KOPT-K1 (cell line): ENCODE data around the gene TNFAIP1.
"Not testable (repeated sequence)": the region's sequence is repeated elsewhere in the genome, so short reads cannot be mapped to it uniquely, and the experiment has no call there.

Source experiments
- H3K27ac ChIP-seq: fragments of 200-600 bp; sonication (generic); 2 replicates; pipeline ENCODE4 v1.5.1; 2016; ENCODE audit warnings: antibody characterized with exemption, mild to moderate bottlenecking, low read depth, low read length; ENCODE audit not compliant: poor library complexity, severe bottlenecking
- H3K36me3 ChIP-seq: fragments of 200-600 bp; sonication (generic); 2 replicates; pipeline ENCODE4 v1.5.1; 2017; ENCODE audit warnings: antibody characterized with exemption, mild to moderate bottlenecking, low read length, moderate library complexity; ENCODE audit not compliant: insufficient read depth
- H3K9me3 ChIP-seq: fragments of 200-600 bp; sonication (generic); 2 replicates; pipeline ENCODE4 v1.5.1; 2017; ENCODE audit warnings: antibody characterized with exemption, low read length, mild to moderate bottlenecking; ENCODE audit not compliant: insufficient read depth, poor library complexity, severe bottlenecking

Gene TNFAIP1

DNA sequence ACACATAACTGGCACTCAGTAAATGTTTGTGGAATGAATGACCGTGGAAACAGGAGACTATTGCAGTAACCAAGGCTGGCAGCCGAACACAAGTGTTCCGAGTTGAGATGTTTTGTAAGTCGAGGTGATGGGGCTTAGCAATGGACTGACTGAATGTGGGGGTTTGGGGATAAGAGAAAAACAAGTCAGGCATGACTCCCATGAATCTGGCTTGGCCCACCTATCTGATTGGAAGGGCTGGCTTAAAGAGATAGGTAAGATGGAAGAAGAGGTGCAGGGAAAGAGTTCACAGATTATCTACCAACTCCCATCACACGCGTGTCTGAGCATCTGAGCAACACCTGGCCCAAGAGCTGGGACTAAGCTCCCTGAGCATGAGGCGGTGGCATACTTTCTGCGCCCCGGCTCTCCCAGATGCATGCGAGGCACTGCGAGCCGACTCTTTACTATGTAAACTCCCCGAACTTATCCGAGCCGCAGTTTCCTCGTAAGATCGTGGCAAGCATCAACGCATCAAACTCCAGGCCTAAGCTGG is 828 bp upstream of the TNFAIP1 start:
- Histone ChIP-seq H3K36me3 (peaks cover 16% of the 10 kb centered on the region; the same call in 1 of the 2 replicates), H3K9me3 (no peaks in the 10 kb centered on the region), H3K27ac (peak overlapping the region; percentile 30)

- Histone ChIP-seq H3K27ac (peak overlapping the region; percentile 57), H3K9me3 (no peaks in the 10 kb centered on the region), H3K36me3 (peaks cover 10% of the 10 kb centered on the region)
Measured at GRCh38 chr17:28335959-28336871, 654 bp downstream of the TNFAIP1 start.

GRCh38 chr17:28338056-28338768 is 2.7 kb downstream of the TNFAIP1 start:
- H3K36me3 ChIP-seq: peaks cover 22% of the 10 kb centered on the region
- no peak overlapping the region for H3K27ac ChIP-seq

GRCh38 chr17:28338769-28339212 is 3.2 kb downstream of the TNFAIP1 start:
- not testable (repeated sequence) for H3K9me3 ChIP-seq, H3K27ac ChIP-seq
- H3K36me3 ChIP-seq: peaks cover 22% of the 10 kb centered on the region

More at GRCh38 chr17:28338056-28338768, 2.7 kb downstream of the TNFAIP1 start:
- no peaks in the 10 kb centered on the region for H3K9me3 ChIP-seq

DNA sequence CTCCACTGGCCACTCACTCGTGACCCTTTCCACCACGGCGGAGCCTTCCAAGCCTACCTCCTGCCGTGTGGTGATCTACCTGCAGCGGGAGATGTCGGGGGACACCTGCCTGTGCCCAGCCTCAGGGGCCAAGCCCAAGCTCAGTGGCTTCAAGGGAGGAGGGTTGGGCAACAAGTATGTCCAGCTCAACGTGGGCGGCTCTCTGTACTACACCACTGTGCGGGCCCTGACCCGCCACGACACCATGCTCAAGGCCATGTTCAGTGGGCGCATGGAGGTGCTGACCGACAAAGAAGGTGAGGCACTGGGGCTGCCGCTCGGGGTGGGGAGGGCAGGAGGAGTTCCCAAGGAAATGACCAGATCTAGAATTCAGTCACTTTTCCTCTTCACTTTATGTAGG is 3.9 kb downstream of the TNFAIP1 start:
- H3K27ac ChIP-seq: no peak overlapping the region
- H3K9me3 ChIP-seq: no peaks in the 10 kb centered on the region
- H3K36me3 ChIP-seq: peaks cover 27% of the 10 kb centered on the region

GRCh38 chr17:28340374-28340773 is 4.8 kb downstream of the TNFAIP1 start:
- H3K27ac ChIP-seq: no peak overlapping the region
- H3K36me3 ChIP-seq: peaks cover 36% of the 10 kb centered on the region
- H3K9me3 ChIP-seq: no peaks in the 10 kb centered on the region

DNA sequence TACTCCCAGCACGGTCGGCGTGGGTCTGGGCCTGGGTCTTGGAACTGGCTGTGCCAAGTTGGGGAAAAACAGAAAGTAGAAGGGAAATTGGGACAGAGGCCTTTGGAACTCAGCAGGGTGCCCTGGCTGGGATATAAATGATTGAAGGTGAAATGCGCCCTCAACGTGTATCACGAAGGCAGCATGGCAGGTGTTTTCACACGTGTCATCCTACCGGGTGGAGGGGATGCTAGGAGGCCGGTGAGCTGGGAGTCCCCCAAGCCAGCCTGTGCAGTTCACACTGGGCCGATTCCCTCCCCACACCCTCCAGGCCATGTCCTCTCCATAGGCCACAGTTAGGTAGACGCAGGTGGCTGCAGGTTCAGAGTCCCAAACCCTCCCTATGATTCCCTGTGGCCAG is 6.0 kb downstream of the TNFAIP1 start:
- peaks cover 48% of the 10 kb centered on the region for H3K36me3 ChIP-seq
- H3K9me3 ChIP-seq: no peaks in the 10 kb centered on the region
- H3K27ac ChIP-seq: no peak overlapping the region

- no peaks in the 10 kb centered on the region for H3K9me3 ChIP-seq
- H3K27ac ChIP-seq: no peak overlapping the region
- peaks cover 56% of the 10 kb centered on the region for H3K36me3 ChIP-seq
Measured at GRCh38 chr17:28342313-28342712, 6.8 kb downstream of the TNFAIP1 start.

GRCh38 chr17:28343491-28343932 is 8.0 kb downstream of the TNFAIP1 start:
- H3K27ac ChIP-seq: peak overlapping the region; percentile 51
- H3K36me3 ChIP-seq: peaks cover 68% of the 10 kb centered on the region
- H3K9me3 ChIP-seq: no peaks in the 10 kb centered on the region

GRCh38 chr17:28344011-28344410 is 8.4 kb downstream of the TNFAIP1 start:
- Histone ChIP-seq H3K9me3 (no peaks in the 10 kb centered on the region), H3K27ac (peak overlapping the region; percentile 51), H3K36me3 (peaks cover 73% of the 10 kb centered on the region)

GRCh38 chr17:28344435-28344901 is 8.9 kb downstream of the TNFAIP1 start:
- H3K27ac ChIP-seq: peak overlapping the region; percentile 51
- H3K36me3 ChIP-seq: peaks cover 77% of the 10 kb centered on the region

GRCh38 chr17:28345419-28346198 is 10.0 kb downstream of the TNFAIP1 start:
- Histone ChIP-seq H3K36me3 (peaks cover 89% of the 10 kb centered on the region), H3K27ac (no peak overlapping the region), H3K9me3 (no peaks in the 10 kb centered on the region)

More at GRCh38 chr17:28344435-28344901, 8.9 kb downstream of the TNFAIP1 start:
- no peaks in the 10 kb centered on the region for H3K9me3 ChIP-seq

GRCh38 chr17:28346199-28346580 is 10.6 kb downstream of the TNFAIP1 start:
- H3K27ac ChIP-seq: no peak overlapping the region
- H3K9me3 ChIP-seq: no peaks in the 10 kb centered on the region
- H3K36me3 ChIP-seq: peaks cover 90% of the 10 kb centered on the region

- Histone ChIP-seq H3K27ac (no peak overlapping the region), H3K36me3 (peaks cover 90% of the 10 kb centered on the region), H3K9me3 (no peaks in the 10 kb centered on the region)
Measured at GRCh38 chr17:28346746-28347246, 11.2 kb downstream of the TNFAIP1 start.
